Ascending aorta (tissue), 2 donors: ENCODE measurements around the gene ENTPD2. TPM values are rescaled to one million over a fixed set of nuclear protein-coding genes. Genes with fewer than 3 reads are reported as not detected.

Experiments used
- DNase-seq, 2 donors: peaks; one replicate each; pipeline ENCODE4 v3.0.0-alpha.2; 2019; ENCODE audit warnings: low spot score in 2 of 2
- H3K27ac ChIP-seq, 2 donors: fragments of 200-600 bp; sonication (generic); one replicate each; pipeline ENCODE4 v1.5.1; 2016 to 2017; ENCODE audit warnings: mild to moderate bottlenecking in 1 of 2
- H3K27me3 ChIP-seq: fragments of 200-600 bp; sonication (generic); one replicate; pipeline ENCODE4 v1.5.1; 2017
- H3K36me3 ChIP-seq, 2 donors: fragments of 200-600 bp; sonication (generic); one replicate each; pipeline ENCODE4 v1.5.1; 2016
- H3K4me1 ChIP-seq, 2 donors: fragments of 200-600 bp; sonication (generic); one replicate each; pipeline ENCODE4 v1.5.1; 2016 to 2017; ENCODE audit warnings: mild to moderate bottlenecking in 1 of 2
- H3K4me3 ChIP-seq, 2 donors: fragments of 200-600 bp; sonication (generic); one replicate each; pipeline ENCODE4 v1.5.1; 2016 to 2017; ENCODE audit warnings: mild to moderate bottlenecking in 1 of 2
- H3K9me3 ChIP-seq, 2 donors: fragments of 200-600 bp; sonication (generic); one replicate each; pipeline ENCODE4 v1.5.1; 2016
- intact Hi-C: fragments of 100-400 bp; cut with DNase I; formaldehyde crosslinking; loops from one replicate; pipeline ENCODE4 v1.15.1; 2023
- total RNA-seq: library from RNA; depleted of rRNA; stranded (reverse); fragments of >200 nt; gene quantifications from one replicate; pipeline ENCODE4 v1.1.0, GENCODE V29; 2016
- TF ChIP-seq, protein P1 (sequence below), 3 experiments: fragments of 200-600 bp in 2 of 3; fragments of 450-650 bp in 1 of 3; sonication (generic) in 2 of 3; IDR thresholded peaks; one replicate each; pipeline ENCODE4 v1.5.1; 2016 to 2019; ENCODE audit warnings: antibody characterized with exemption in 3 of 3, mild to moderate bottlenecking in 1 of 3, moderate library complexity in 1 of 3

Gene ENTPD2
- total RNA-seq, 1 donor from 2014 or later = not detected

DNA sequence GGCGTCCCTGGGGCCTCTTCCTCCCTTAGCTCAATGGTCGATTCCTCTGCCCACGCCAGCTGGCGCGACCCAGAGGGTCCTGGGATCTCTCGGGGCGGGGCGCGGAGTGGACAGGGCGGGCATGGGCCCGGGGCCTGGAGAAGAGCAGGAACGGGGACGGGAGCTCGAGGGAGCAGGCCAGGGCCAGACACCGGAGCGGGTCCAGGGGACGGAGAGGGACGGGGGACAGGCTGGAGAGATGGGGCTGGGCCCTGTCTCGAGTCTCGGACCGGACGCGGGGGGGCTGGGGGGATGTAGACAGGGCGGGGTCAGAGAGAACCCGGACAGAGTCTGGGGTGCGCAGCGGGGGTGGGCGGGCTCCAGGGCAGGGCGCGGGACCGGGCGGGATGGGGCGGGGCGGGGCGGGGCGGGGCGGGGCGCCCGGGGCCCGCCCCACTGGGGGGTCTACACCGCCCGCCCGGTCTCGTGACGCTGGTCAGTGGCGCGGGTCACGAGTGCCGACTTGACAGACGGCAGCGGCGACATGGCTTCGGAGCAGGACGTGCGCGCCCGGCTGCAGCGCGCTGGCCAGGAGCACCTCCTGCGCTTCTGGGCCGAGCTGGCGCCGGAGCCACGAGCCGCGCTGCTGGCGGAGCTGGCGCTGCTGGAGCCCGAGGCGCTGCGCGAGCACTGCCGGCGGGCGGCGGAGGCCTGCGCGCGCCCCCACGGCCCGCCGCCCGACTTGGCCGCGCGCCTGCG is 23.3 kb upstream of the ENTPD2 start, which contains the start of gene UAP1L1:
UAP1L1 (plus strand) TSS at position 508 of the 738 bp plus-strand sequence; CDS start at position 524, 16 bp downstream.
- peak in 1 of 2 donors; percentile 82 for DNase-seq
- Histone ChIP-seq H3K9me3 (no peaks in the 10 kb centered on the region), H3K36me3 (peaks cover 8 to 10% of the 10 kb centered on the region in 2 donors), H3K27ac (peak within 1 kb of the TSS; percentile 9 to 12), H3K27me3 (no peaks in the 10 kb centered on the region), H3K4me1 (peaks cover 5 to 10% of the 10 kb centered on the region in 2 donors), H3K4me3 (peak within 1 kb of the TSS; percentile 53 to 79)
- intact Hi-C loops = no loop called here
- TF ChIP-seq, protein P1, sequence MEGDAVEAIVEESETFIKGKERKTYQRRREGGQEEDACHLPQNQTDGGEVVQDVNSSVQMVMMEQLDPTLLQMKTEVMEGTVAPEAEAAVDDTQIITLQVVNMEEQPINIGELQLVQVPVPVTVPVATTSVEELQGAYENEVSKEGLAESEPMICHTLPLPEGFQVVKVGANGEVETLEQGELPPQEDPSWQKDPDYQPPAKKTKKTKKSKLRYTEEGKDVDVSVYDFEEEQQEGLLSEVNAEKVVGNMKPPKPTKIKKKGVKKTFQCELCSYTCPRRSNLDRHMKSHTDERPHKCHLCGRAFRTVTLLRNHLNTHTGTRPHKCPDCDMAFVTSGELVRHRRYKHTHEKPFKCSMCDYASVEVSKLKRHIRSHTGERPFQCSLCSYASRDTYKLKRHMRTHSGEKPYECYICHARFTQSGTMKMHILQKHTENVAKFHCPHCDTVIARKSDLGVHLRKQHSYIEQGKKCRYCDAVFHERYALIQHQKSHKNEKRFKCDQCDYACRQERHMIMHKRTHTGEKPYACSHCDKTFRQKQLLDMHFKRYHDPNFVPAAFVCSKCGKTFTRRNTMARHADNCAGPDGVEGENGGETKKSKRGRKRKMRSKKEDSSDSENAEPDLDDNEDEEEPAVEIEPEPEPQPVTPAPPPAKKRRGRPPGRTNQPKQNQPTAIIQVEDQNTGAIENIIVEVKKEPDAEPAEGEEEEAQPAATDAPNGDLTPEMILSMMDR (IDR thresholded peaks at IDR 0.05) = no peak

- Histone ChIP-seq H3K36me3 (peaks cover 8 to 10% of the 10 kb centered on the region in 2 donors), H3K9me3 (no peaks in the 10 kb centered on the region), H3K4me1 (peaks cover 5 to 10% of the 10 kb centered on the region in 2 donors), H3K27ac (peak overlapping the region; percentile 9 to 12), H3K27me3 (no peaks in the 10 kb centered on the region), H3K4me3 (peak overlapping the region; percentile 53 to 79)
- intact Hi-C loops = no loop called here
- TF ChIP-seq, protein P1 (IDR thresholded peaks at IDR 0.05) = no peak
- no peak for DNase-seq
Measured at GRCh38 chr9:137076636-137077009, 22.8 kb upstream of the ENTPD2 start.

GRCh38 chr9:137075275-137075775 is 21.5 kb upstream of the ENTPD2 start:
- Histone ChIP-seq H3K9me3 (no peaks in the 10 kb centered on the region), H3K4me3 (no peak overlapping the region), H3K27ac (no peak overlapping the region), H3K27me3 (no peaks in the 10 kb centered on the region), H3K4me1 (peaks cover 5 to 16% of the 10 kb centered on the region in 2 donors), H3K36me3 (peaks cover 3 to 8% of the 10 kb centered on the region in 2 donors)
- TF ChIP-seq, protein P1 (IDR thresholded peaks at IDR 0.05) = no peak
- DNase-seq = no peak
- intact Hi-C loops = no loop called here

- peaks cover 0 to 7% of the 10 kb centered on the region in 2 donors for H3K36me3 ChIP-seq
- no peak overlapping the region for H3K4me3 ChIP-seq
- peaks cover 5 to 16% of the 10 kb centered on the region in 2 donors for H3K4me1 ChIP-seq
- H3K27ac ChIP-seq = no peak overlapping the region
- intact Hi-C loops = no loop called here
- H3K27me3 ChIP-seq = peaks cover under 1% of the 10 kb centered on the region
- no peak for DNase-seq
- H3K9me3 ChIP-seq = no peaks in the 10 kb centered on the region
- TF ChIP-seq, protein P1 (IDR thresholded peaks at IDR 0.05) = no peak
Measured at GRCh38 chr9:137074657-137075274, 20.9 kb upstream of the ENTPD2 start.

DNA sequence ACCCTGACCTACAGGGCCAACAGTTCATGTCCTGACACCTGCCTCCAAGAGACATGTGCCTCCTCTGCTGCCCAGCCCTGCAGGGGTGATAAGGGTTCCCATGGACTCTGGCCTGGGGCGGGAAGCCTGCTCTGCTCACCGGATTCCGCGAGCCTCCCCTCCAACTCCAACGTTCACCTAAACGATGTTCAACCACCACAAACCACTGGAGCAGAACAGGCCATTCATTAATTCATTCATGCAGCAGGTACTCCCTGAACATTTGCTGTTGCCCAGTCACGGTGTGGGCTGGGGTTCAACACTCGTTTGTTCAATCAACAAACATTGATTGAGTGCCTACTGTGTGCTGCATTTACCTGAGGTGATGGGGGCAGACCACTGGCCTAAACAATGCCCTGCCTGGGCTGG is 20.1 kb upstream of the ENTPD2 start:
- peaks cover 5 to 16% of the 10 kb centered on the region in 2 donors for H3K4me1 ChIP-seq

More for the DNA sequence above, 20.1 kb upstream of the ENTPD2 start:
- Histone ChIP-seq H3K27ac (no peak overlapping the region), H3K36me3 (no peaks in the 10 kb centered on the region), H3K4me3 (no peak overlapping the region), H3K9me3 (no peaks in the 10 kb centered on the region), H3K27me3 (peaks cover 8% of the 10 kb centered on the region)
- no peak for DNase-seq
- intact Hi-C loops = no loop called here
- TF ChIP-seq, protein P1 (IDR thresholded peaks at IDR 0.05) = no peak
